ENCODE measurements around the gene KSR2.
A peak's percentile ranks its signal among the peaks of the same experiment; 100 is the strongest.
"Not testable (repeated sequence)": the region's sequence is repeated elsewhere in the genome, so short reads cannot be mapped to it uniquely, and the experiment has no call there.

KSR2 gene

GRCh38 chr12:118011961-118012360 lies 43.2 kb upstream of the KSR2 start:
- TF ChIP-seq, protein P1, sequence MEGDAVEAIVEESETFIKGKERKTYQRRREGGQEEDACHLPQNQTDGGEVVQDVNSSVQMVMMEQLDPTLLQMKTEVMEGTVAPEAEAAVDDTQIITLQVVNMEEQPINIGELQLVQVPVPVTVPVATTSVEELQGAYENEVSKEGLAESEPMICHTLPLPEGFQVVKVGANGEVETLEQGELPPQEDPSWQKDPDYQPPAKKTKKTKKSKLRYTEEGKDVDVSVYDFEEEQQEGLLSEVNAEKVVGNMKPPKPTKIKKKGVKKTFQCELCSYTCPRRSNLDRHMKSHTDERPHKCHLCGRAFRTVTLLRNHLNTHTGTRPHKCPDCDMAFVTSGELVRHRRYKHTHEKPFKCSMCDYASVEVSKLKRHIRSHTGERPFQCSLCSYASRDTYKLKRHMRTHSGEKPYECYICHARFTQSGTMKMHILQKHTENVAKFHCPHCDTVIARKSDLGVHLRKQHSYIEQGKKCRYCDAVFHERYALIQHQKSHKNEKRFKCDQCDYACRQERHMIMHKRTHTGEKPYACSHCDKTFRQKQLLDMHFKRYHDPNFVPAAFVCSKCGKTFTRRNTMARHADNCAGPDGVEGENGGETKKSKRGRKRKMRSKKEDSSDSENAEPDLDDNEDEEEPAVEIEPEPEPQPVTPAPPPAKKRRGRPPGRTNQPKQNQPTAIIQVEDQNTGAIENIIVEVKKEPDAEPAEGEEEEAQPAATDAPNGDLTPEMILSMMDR (IDR thresholded peaks at IDR 0.05; ENCODE audit: control insufficient read depth, insufficient read depth, low read depth, low read length, missing control alignments) = no peak
- DNase-seq (ENCODE audit: low read depth) = no peak
- H3K4me3 ChIP-seq (ENCODE audit: control insufficient read depth, low read depth, low read length) = no peak overlapping the region

- TF ChIP-seq, protein P1 (IDR thresholded peaks at IDR 0.05; ENCODE audit: control insufficient read depth, insufficient read depth, low read depth, low read length, missing control alignments) = no peak
- no peak for DNase-seq (ENCODE audit: low read depth)
- no peak overlapping the region for H3K4me3 ChIP-seq (ENCODE audit: control insufficient read depth, low read depth, low read length)
Measured at GRCh38 chr12:118011377-118011776, 42.6 kb upstream of the KSR2 start.

GRCh38 chr12:118010903-118011302 lies 42.1 kb upstream of the KSR2 start:
- H3K4me3 ChIP-seq (ENCODE audit: control insufficient read depth, low read depth, low read length) = no peak overlapping the region
- TF ChIP-seq, protein P1 (IDR thresholded peaks at IDR 0.05; ENCODE audit: control insufficient read depth, insufficient read depth, low read depth, low read length, missing control alignments) = no peak
- no peak for DNase-seq (ENCODE audit: low read depth)

GRCh38 chr12:117999806-118000205 lies 31.0 kb upstream of the KSR2 start:
- DNase-seq (ENCODE audit: low read depth); H3K4me3 ChIP-seq (ENCODE audit: control insufficient read depth, low read depth, low read length): not testable (repeated sequence)

DNA sequence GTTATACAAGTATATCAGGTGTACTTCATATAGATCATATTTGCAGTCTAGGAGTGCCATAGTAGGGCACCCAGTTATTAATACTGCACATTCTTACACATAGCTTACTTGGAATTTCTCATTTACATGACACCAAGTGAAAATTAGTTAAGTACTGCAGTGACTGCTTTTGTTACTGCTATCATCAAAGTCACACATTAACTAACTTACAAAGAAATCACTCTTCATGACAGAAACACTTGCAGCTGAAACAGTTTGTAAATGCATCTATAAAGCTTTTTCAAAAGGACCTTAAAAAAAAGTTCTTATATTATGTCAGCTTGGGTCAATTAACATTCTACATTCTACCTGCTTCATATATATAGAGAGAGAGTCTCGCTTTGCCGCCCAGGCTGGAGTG lies 29.9 kb upstream of the KSR2 start:
- TF ChIP-seq, protein P1 (IDR thresholded peaks at IDR 0.05; ENCODE audit: control insufficient read depth, insufficient read depth, low read depth, low read length, missing control alignments) = no peak
- H3K4me3 ChIP-seq (ENCODE audit: control insufficient read depth, low read depth, low read length) = no peak overlapping the region
- no peak for DNase-seq (ENCODE audit: low read depth)

- TF ChIP-seq, protein P1 (IDR thresholded peaks at IDR 0.05; ENCODE audit: control insufficient read depth, insufficient read depth, low read depth, low read length, missing control alignments) = no peak
- no peak overlapping the region for H3K4me3 ChIP-seq (ENCODE audit: control insufficient read depth, low read depth, low read length)
- no peak for DNase-seq (ENCODE audit: low read depth)
Measured at GRCh38 chr12:117994551-117995438, 26.0 kb upstream of the KSR2 start.

DNA sequence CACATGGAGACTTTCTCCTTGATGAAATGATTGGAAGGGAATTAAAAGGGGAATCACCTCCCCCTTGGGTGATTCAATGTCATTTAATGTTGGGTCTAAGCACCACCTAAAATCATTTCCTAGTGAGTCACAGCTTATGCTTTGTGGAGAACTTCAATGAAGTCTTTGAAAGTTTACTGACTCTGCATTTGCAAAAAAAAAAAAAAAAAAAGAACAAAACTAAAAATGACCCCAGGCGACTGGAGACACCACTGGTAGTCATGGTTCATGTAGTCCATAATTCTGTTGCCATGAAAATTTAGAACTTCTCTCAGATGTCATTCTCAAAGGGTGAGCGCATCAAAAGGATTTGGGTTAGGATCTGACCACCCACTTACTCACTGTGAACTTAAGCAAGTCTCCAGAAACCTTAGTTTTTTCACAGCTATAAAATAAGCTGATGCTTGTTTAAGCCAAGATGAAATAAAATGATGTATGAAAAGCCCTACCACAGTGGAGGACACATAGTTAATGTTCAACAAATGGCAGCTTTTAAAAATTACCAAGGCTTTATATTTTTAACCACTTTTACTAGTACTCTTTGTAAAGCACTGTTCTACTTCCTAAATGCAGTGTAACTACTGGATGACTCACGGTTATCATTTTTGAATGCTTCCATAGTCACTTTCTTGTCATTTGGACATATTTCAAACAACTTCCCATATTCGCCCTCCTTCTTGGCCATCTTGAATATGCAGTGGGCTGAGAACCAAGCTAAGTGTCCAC lies 18.1 kb upstream of the KSR2 start:
- H3K4me3 ChIP-seq (ENCODE audit: control insufficient read depth, low read depth, low read length) = no peak overlapping the region
- peak; percentile 40 for DNase-seq (ENCODE audit: low read depth)
- TF ChIP-seq, protein P1 (IDR thresholded peaks at IDR 0.05; ENCODE audit: control insufficient read depth, insufficient read depth, low read depth, low read length, missing control alignments) = no peak
